NCI-H2196 treated with DMSO at 0.1 percent for 48 hours (cell line): Measurements from ENCODE around the gene GLDN.

Source experiments
- DNase-seq: peaks from one replicate; lab custom pipeline; 2025; ENCODE audit not compliant: unreplicated experiment; lab: John Stamatoyannopoulos, UW

GLDN gene

DNA sequence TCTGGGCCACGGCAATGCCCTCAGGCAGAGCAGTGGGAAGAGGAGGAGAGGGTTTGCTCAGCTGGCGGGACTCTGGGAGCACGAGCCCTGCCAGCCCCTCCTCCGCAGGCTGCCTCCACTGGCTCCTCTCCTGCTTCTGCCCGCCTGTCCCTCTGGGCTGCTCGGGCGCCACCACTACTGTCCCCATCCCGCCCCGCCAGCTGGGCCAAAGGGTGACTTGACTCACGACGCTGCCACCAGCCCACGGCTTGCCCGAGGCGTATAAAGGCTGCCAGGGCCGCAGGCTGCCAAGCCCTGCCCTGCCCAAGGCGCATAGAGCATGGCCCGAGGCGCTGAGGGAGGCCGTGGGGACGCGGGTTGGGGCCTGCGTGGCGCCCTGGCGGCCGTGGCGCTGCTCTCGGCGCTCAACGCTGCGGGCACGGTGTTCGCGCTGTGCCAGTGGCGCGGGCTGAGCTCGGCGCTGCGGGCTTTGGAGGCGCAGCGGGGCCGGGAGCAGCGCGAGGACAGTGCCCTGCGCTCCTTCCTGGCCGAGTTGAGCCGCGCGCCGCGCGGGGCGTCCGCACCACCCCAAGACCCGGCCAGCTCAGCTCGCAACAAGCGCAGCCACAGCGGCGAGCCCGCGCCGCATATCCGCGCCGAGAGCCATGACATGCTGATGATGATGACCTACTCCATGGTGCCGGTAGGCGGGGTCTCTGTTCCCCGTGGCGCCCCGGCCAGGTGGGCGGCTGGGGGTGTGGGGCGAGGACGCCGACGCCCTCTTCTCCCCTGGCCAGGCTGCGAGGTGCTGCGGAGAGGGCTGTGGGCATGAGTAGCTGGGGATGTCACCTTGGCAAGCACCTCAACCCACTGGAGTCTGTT, at the start of gene GLDN:
Gene GLDN, plus strand, starts transcription at position 290 of the 861 bp plus-strand sequence. Its CDS starts 30 bp downstream, at position 320.
- no peak for DNase-seq

DNA sequence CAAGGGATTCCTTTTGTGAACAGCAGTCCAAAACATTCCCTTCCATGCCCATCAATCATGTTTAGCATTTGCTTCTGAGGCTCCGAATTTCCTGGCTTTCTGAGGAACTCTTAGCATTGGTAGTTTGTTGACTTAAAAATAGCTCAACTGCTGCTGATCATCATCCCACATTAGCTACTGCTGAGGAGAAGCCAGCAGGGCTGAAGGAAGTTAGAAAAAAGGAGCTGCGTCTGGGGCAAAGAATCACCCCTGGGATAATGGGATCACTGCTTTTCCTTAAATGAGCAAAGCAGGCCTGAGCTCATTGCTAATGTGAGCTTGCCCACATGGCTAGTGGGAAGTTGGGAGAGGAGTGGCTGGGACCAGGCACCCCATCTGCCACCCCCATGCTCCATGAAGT, 42.8 kb upstream of the GLDN start:
- DNase-seq: no peak

DNA sequence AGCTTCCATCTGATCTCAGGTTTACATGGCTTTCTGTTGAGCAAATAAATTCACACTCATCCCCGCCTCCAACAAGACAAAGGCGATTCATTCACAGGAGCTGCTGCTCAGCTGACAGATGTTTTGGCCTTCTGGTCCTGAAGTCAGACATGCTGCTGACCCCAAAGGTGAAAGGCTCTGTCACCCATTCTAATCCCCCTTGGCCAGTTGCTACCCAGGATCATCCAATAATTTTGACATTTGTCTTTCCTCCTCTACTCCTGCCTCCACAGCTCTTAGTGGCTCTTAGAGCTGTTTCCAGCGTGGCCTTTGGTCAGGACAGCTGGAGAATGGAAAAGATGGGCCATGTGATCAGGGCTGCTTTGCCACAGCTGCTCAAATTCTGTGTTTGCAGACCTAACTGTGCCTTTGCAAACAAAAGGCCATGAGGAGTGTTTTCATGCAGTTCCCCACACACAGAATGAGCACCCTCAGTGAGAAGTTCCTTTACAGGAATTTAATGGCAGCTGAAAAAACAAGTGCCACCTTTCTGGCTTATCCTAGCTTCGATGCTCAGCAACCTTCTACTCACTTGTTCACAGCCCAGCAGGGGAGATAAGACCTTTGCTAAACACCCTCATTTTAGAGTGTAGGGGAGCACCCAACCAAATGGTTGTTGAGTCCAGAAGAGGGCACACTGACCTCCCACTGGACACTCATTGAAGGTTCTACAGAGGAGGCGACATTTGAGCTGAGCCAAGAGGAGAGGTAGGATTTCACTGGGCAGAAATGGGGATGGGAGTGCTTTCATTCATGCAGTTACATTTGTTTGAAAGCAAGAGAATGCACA, 42.1 kb upstream of the GLDN start:
- peak; percentile 70 for DNase-seq

DNA sequence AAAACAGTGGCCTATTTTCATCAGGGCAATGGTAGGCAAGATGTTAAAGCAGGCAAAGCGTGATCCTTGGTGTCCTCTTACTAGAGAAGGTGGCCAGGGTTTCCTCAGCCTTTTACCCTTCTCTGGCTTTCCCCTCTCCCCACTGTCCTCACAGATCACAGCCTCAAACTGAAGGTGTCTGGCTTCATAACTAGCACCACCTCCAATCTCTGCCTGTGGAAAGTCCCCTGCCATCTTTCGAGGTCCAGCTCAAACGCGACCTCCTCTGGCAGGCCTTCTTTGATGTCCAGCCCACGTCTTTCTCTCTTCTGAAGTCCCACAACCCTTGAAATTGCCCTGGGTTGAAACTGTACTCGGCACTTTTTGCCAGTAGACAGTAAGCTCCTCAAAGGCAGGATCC, 39.0 kb upstream of the GLDN start:
- no peak for DNase-seq

DNA sequence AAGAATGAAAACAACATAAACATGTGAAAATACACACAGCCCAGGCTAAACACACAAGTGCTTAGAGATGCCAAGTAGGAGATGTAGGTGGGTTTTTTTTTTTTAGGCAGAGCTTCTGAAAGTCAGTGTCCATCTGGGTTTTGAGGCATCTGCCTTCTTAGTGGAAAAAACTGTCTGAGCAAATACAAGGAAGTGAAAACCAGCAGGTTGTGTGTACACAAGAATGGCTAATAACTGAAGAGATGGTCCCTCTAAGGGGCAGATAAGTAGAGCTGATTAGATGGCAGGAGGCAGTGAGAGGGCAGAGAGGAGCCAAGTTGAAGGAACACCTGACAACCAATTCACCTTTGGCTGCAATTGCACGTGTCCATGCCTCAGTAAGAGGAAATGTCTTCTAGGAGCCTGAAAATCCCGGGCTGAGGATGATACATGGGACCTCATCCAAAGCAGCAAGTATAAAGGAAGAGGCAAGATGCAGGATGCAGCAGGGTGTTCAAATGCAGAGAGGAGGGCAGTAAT, 37.9 kb upstream of the GLDN start:
- no peak for DNase-seq

DNA sequence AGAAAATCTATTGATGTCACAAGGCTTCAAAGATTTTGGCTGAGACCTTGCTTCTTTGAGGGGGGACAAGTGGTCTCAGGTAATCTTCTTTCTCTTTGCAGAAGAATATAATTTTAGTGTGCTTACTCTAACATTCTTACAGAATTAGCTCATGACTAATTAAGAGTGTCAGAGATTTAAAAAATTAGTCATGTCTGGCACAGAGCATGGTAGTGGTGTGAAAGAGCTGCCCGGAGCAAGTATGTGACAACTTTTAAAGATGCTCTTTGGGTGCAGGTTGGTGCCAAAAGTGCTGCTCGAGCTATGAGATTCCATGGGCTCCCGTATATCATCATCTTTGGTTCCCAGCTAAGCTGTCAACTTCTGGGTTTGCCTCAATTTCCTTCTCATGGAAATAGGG, 34.1 kb upstream of the GLDN start:
- DNase-seq: no peak

DNA sequence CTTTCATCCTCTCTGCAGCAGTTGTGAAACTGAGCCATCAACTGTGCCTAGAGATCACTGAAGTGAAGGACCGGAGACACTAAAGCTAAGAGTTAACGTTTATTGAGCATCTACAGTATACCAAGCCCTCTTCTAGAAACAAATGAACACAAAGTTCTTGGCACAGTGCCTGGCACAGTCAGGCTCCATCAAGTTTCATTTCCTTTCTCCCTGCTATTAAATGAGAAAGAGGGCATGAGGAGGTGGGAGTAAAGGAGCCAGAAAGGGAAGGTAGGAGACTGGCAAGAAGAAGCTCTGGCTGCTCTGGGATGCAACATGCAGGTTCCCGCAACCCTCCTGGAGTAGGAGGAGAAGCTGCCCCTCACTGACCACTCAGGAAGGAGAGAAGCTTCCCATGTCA, 33.6 kb upstream of the GLDN start:
- DNase-seq: no peak

DNA sequence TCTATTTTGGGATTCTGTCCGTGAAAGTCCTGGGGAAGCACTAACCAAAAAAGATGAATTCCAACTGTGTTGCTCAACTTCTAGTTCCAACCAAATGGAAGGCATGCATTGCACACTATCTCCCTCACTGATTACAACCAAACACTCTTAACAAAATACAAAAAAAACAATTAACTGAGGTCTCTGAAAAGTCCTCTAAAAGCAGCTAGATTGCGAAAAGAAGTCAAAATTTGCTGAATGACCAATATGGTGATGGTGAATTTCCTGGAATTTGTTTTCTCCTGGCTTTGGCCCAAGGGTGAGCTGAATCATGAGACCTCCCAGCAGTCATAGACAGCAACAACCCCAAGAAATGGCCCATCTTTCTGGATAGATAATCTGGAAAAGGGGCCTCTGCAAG, 31.4 kb upstream of the GLDN start:
- DNase-seq: no peak

DNA sequence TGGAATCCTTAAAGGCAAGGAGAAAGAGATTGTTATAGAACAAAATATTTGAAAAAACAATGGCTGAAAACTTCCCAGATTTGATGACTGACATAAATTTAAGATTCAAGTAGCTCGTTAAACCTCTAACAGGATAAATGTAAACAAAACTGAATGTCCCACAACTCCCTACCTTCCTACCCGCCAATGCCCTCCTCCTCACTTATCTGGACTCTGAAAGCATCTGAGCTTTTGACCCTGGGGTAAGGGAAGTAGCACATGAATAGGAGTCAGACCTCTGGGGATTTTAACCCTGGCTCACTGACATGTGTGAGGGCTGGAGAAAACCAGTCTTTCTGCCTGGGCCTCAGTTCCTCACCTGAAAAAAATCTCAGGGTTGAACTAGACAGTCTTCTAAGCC, 29.9 kb upstream of the GLDN start:
- no peak for DNase-seq

DNA sequence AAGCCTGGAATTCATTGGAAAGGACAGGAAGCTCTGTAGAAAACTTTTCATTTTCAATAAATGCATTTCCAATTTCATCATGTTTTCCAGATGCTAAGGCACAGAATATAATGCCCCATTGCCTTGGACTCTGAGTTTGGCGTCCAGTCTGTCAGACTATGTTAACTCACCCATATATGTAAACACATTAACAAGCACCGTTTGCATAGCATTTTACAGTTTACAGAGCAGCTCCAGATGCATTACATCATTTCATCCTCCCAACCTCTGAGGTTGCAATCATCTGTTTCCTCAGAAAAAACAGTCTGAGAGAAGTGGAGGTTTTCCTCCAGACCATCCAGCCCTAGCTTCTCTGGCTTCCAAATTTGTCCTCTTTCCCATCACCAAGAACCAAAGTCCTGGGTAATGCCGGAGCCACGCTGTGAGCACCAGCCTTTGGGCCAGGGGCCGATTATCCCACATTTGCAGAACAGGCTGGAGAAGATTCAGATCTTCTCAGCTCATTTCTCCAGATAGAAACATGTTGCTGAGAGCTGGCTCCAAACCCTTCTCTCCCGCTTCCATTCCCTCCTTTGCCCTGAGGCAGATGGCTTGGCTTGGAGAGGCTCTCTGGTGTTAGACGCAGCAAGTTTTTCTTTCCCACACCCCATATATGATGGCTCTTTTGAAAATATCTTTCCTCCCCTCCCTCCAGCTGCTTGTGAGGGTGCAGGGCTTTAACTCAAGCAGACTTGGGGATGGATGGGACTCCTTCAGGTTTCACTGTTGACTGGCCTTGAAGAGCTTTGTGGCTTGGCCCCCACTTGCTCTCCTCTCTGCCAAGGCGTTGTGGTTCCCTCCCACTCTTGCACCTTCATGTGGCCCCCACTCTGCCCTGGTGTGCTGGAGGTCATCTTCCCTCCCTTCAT, 29.0 kb upstream of the GLDN start:
- DNase-seq: no peak

DNA sequence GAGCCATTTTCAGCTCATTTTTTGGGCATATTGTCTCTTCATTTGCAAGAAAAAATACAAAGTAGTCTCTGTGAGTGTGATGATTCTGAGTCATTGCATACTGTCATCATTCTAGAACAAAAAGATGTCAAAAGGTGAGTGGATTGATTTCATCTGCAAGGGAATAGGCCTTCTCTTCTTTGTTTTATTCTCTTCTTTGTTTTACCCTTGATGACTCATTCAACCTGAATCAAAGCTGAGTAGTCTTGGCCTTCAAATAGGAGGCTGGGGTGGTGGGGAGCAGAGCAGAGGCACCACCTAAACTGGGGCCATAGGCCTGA, 28.4 kb upstream of the GLDN start:
- no peak for DNase-seq

DNA sequence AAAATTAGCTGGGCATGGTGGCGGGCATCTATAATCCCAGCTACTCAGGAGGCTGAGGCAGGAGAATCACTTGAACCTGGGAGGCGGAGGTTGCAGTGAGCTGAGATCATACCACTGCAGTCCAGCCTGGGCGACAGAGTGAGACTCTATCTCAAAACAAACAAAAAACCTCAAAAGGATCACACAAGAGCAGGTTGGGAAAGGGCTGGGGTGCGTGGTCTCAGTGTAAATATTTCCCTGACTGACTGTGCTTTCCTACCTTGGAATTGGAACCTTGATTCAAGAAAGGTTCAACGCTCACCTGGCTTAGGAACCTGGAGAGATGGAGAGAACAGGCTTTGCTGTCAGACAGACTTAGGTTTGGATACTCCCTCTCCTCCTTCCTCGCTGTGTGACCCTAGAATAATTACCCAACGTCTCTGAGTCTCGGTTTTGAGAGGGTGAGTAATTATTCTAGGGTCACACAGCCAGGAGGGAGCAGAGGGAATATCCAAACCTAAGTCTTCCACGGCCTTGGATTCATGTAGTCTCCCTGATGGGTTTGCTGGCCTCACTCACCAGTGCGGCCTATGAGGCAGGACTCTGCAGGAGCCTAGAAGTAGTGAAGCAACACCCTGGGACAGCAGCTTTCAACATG, 27.7 kb upstream of the GLDN start:
- no peak for DNase-seq

DNA sequence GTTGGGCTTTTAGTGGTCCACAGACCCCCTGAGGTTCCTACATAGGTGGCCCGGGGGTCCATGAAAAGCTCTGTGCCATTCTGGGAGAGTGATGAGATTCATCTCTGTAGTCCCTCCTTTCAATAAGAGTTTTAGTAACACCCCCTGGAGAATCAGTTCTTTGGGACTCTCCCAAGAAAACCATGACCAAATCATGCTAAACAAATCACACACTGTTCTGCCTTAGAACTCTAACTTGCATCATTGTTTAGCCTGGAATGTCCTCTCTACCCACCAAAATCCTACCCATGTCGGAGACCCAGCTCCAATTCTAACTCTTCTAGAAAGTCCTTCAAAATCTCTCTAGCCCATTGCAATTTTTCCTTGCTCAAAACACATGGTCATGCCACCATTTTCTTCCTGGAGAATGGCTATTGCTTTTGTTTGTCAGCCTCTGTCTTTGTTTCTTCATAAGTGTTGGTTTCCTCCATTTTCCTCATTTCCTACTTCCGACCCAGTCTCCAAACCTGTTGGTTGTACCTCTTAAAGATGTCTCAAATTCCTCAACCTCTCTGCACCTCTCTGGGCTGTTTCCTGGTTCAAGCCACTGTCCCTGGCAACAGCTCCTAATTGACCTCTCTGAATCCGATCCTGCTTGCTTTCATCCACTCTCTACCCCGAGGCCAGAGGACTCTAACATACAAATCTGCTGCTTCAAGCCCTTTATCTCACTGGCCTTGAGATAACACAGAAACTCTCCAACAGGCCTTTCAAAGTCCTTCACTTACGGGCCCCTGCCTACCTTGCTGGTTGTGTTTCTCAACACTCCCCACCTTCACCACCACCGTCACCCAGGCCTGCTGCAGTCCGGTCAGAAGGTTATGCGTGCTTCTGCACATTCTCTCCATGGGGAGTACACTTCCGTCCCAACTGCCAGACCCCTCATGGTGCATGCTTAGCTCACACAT, 26.8 kb upstream of the GLDN start:
- no peak for DNase-seq

DNA sequence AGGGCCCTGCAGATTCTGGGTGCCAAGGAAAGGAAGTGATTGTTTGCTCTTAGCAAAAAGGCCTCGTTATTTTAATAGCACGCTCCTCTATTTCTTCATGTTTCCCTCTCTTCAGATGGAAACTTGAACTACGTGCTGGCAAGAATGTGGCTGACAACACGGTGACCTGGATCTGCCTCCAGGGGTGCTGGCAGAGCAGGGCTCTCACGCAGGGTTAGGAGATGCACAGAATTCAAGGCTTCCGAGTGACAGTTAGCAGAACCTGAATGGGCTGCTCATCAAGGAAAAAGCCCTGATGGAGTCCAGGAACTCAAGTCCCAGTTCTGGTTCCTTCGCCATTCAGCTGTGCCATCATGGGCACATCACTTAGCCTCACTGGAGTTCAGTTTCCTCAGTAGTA, 25.7 kb upstream of the GLDN start:
- DNase-seq: no peak

DNA sequence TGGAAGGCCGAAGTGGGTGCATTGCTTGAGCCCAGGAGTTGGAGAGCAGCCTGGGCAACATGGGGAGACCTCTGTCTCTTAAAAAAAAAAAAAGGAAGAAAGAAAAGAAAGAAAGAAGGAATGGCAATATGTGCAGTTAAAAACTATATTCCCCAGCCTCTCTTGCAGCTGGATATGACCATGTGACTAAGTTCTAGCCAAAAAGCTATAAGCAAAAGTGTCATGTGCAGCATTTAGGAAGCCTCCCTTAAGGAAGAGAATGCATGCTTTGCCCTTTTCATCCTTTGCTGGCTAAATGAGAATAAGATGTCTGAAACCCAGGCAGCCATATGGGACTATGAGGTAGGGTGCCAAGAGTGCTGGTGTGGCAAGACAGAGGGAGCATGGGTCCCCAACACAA, 24.8 kb upstream of the GLDN start:
- no peak for DNase-seq

DNA sequence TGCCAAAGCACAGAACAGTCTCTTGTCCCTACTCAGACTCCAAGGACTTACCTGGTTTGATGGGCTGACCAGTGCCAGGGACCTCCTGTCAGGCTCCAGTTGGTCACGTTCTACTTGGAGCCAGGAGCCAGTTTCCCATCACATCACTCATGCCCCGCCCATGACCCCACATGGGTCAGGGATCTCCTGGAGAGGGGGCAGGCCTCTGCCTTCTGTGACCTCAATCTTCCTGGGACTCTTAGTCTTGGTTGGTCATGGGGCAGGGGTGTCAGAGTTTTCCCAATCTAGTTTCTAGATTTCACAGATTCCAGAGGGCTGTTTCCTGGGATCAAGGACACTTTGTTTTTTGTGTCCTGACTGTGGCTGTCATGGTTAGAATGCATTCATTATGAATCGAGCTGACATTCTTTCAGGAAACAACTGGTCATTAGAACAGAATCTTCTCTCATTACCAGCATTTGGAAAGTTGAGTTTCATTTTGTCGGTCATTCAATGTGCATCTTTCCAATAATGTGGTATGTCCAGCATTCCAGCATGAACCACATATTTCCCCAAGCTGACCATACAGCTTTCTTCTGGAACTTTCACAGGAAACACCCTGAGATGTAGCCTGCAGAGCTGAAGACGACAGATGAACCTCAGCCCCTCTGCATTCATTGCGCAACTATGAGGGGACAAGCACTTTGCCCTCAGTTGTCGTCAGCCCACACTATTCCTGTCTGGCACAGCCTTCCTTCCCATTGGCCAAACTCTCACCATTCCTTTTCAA, 22.9 kb upstream of the GLDN start:
- DNase-seq: no peak

DNA sequence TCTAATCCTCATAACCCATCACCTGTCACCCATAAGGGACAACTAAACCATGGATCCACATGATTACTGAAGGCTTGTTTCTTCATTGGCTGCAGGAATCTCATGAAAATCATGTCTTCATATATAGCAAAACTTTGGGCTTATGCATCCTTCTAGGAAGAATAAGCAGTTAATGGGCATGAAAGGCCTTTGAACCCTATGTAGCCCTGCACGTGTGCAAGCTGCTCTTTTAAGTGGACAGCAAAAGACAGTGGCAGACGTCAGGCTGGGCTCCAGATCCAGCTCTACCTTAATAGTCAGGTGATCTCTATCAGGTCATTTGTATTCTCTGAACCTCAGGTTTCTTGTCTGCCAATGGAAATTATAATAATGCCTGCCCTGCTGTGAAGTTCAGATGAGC, 21.9 kb upstream of the GLDN start:
- DNase-seq: no peak

DNA sequence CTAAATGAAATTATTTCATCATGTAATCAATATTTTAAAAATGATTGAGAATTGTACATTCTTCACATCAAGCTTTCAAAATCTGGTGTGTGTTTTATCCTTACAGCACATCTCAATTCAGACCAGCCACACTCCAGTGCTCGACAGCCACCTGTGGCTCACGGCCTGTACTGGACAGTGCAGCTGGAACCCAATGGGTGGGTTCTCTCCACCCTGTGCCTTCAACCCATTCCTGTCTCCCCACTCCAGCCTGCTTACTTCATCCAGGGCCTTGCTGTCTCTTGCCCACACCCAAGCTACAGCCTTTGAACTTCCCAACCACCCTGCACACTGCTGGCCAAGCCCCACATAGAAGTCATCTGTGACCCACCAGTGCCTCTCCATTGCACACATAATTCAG, 20.6 kb upstream of the GLDN start:
- no peak for DNase-seq

DNA sequence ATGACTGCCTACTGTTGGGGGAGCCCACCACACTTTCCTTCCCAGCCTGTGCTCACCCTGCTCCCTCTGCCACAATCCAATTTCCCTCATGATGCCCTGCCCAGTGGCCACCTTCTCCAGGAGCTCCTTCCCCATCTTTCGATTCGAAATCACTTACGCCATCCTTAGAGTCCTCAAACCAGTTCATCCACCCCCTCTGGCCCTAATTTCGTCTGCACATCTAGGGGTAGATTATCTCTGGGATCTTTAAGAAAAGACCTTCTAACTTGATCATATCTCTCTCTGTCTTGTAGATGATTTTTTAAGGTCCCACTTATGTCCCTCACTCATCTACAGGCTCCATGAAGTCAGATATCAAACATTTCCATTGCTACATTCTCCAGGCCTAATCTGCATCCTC, 20.1 kb upstream of the GLDN start:
- DNase-seq: no peak
